Fibroblast of upper back skin (primary cell): ENCODE results near the gene ZNF35.

ENCODE experiments used
- DNase-seq: peaks from one replicate; pipeline ENCODE4 v3.0.0-alpha.2; 2013

Gene ZNF35

GRCh38 chr3:44687898-44688297, 39.4 kb downstream of the ZNF35 start:
- DNase-seq = no peak
